ENCODE data around the gene MRRF.
"Not testable (repeated sequence)": the region's sequence is repeated elsewhere in the genome, so short reads cannot be mapped to it uniquely, and the experiment has no call there.

MRRF gene

GRCh38 chr9:122274055-122274454 is 9.4 kb downstream of the MRRF start:
- FAIRE-seq, result no peak
- no peak for DNase-seq (ENCODE audit: low spot score)

- FAIRE-seq, result no peak
- no peak for DNase-seq (ENCODE audit: low spot score)
These were observed 11.4 kb downstream of the MRRF start for GRCh38 chr9:122276096-122276495.

GRCh38 chr9:122277285-122277897 is 12.7 kb downstream of the MRRF start:
- DNase-seq (ENCODE audit: low spot score) (no peak), FAIRE-seq (no peak)

GRCh38 chr9:122281368-122281767 is 16.7 kb downstream of the MRRF start:
- FAIRE-seq, result no peak
- DNase-seq (ENCODE audit: low spot score), result no peak

GRCh38 chr9:122286764-122287163 is 22.1 kb downstream of the MRRF start:
- DNase-seq (ENCODE audit: low spot score) (no peak), FAIRE-seq (no peak)

GRCh38 chr9:122287214-122287720 is 22.6 kb downstream of the MRRF start:
- DNase-seq (ENCODE audit: low spot score) (no peak), FAIRE-seq (no peak)

- DNase-seq (ENCODE audit: low spot score), result no peak
- FAIRE-seq, result no peak
These were observed 26.8 kb downstream of the MRRF start for GRCh38 chr9:122291458-122291857.

- DNase-seq (ENCODE audit: low spot score) (no peak), FAIRE-seq (no peak)
These were observed 29.8 kb downstream of the MRRF start for GRCh38 chr9:122294531-122294930.

- FAIRE-seq, result no peak
These were observed 32.8 kb downstream of the MRRF start for GRCh38 chr9:122297512-122297911.

GRCh38 chr9:122302237-122303093 is 37.8 kb downstream of the MRRF start:
- DNase-seq (ENCODE audit: low spot score) (no peak), FAIRE-seq (no peak)

More at GRCh38 chr9:122297512-122297911, 32.8 kb downstream of the MRRF start:
- no peak for DNase-seq (ENCODE audit: low spot score)

GRCh38 chr9:122307061-122307460 is 42.4 kb downstream of the MRRF start:
- FAIRE-seq (no peak), DNase-seq (ENCODE audit: low spot score) (no peak)

GRCh38 chr9:122307925-122308324 is 43.2 kb downstream of the MRRF start:
- no peak for FAIRE-seq

GRCh38 chr9:122309861-122310260 is 45.2 kb downstream of the MRRF start:
- no peak for DNase-seq (ENCODE audit: low spot score)

More at GRCh38 chr9:122307925-122308324, 43.2 kb downstream of the MRRF start:
- DNase-seq (ENCODE audit: low spot score), result no peak

GRCh38 chr9:122314165-122314564 is 49.5 kb downstream of the MRRF start:
- no peak for DNase-seq (ENCODE audit: low spot score)
- no peak for FAIRE-seq

More at GRCh38 chr9:122309861-122310260, 45.2 kb downstream of the MRRF start:
- no peak for FAIRE-seq

GRCh38 chr9:122315534-122315933 is 50.9 kb downstream of the MRRF start:
- no peak for FAIRE-seq
- DNase-seq (ENCODE audit: low spot score), result no peak

GRCh38 chr9:122318284-122318683 is 53.6 kb downstream of the MRRF start:
- FAIRE-seq (no peak), DNase-seq (ENCODE audit: low spot score) (no peak)

GRCh38 chr9:122320413-122320881 is 55.8 kb downstream of the MRRF start:
- FAIRE-seq (no peak), DNase-seq (ENCODE audit: low spot score) (no peak)

- no peak for DNase-seq (ENCODE audit: low spot score)
- FAIRE-seq, result no peak
These were observed 57.9 kb downstream of the MRRF start for GRCh38 chr9:122322553-122322952.

- not testable (repeated sequence) for DNase-seq (ENCODE audit: low spot score); FAIRE-seq
These were observed 60.0 kb downstream of the MRRF start for GRCh38 chr9:122324665-122325064.

- DNase-seq (ENCODE audit: low spot score) (no peak), FAIRE-seq (no peak)
These were observed 60.4 kb downstream of the MRRF start for GRCh38 chr9:122325124-122325523.

- DNase-seq (ENCODE audit: low spot score), result no peak
- FAIRE-seq, result no peak
These were observed 62.5 kb downstream of the MRRF start for GRCh38 chr9:122327175-122327574.

GRCh38 chr9:122329597-122329996 is 64.9 kb downstream of the MRRF start:
- DNase-seq (ENCODE audit: low spot score), result no peak
- FAIRE-seq, result no peak

Measured in urothelium cell line (cell line).